Adrenal gland (tissue), 5 donors: ENCODE results near the gene PLIN3.
"Not testable (repeated sequence)": the region's sequence is repeated elsewhere in the genome, so short reads cannot be mapped to it uniquely, and the experiment has no call there.

ENCODE experiments used
- CTCF ChIP-seq, 6 experiments: fragments of 450-650 bp in 4 of 6; fragments of 200-600 bp in 2 of 6; sonication (generic) in 1 of 6; IDR thresholded peaks; 1 replicate in 5 of 6; 2 replicates in 1 of 6; pipeline versions ENCODE4 v1.5.1 to v1.8.0; 2016 to 2021; ENCODE audit warnings: antibody characterized with exemption in 6 of 6, mild to moderate bottlenecking in 2 of 6, moderate library complexity in 1 of 6
- POLR2A ChIP-seq, 2 donors: fragments of 450-650 bp; IDR thresholded peaks; one replicate each; pipeline ENCODE4 v1.6.1; 2017; ENCODE audit warnings: antibody characterized with exemption in 2 of 2, mild to moderate bottlenecking in 2 of 2, moderate library complexity in 1 of 2
- donor health status: DM: no; HTN: no; CAD: no.

GRCh38 chr19:4853506-4853905 is 14.0 kb downstream of the PLIN3 start:
- TF ChIP-seq CTCF, POLR2A (IDR thresholded peaks at IDR 0.05): not testable (repeated sequence)
